GM12878 (cell line): ENCODE data around the gene ADCY6. TPM values are rescaled to one million over a fixed set of nuclear protein-coding genes. Genes with fewer than 3 reads are reported as not detected.

Experiments used
- ATAC-seq: fragments of 200-7000 bp; cut with Tn5 transposase; 3 replicates; pipeline ENCODE4 v1.9.1; 2020; ENCODE audit warnings: mild to moderate bottlenecking, moderate library complexity
- BruUV-seq: library from RNA; stranded (reverse); fragments of 400-500 nt; replicated peaks from 2 replicates; lab custom pipeline; 2021; lab: Mats Ljungman, UMichigan
- CTCF ChIA-PET: fragments of 300-600 bp; sonication (Branson Sonifier 250); formaldehyde crosslinking; extraction: SDS; loops from one replicate; lab custom pipeline; 2021; ENCODE audit warnings: inconsistent platforms; lab: Yijun Ruan, JAX
- POLR2A ChIA-PET: fragments of 350-600 bp; formaldehyde crosslinking; extraction: SDS; loops from one replicate; lab custom pipeline; 2021; ENCODE audit warnings: inconsistent platforms; lab: Charles Lee
- RAD21 ChIA-PET: fragments of 300-600 bp; sonication (Branson Sonifier 250); formaldehyde crosslinking; loops from one replicate; lab custom pipeline; 2023; ENCODE audit warnings: antibody characterized with exemption; ENCODE audit not compliant: unreplicated experiment; lab: Charles Lee
- SMC1A ChIA-PET: fragments of 300-600 bp; sonication (Branson Sonifier 250); formaldehyde crosslinking; loops from one replicate; lab custom pipeline; 2023; ENCODE audit not compliant: unreplicated experiment, uncharacterized antibody; lab: Charles Lee
- DNase-seq: peaks from one replicate; pipeline ENCODE4 v3.0.0-alpha.2; 2011; ENCODE audit warnings: low read depth, low spot score
- FAIRE-seq: peaks from 3 replicates; lab custom pipeline; 2011; peaks lifted over from hg19 to GRCh38; lab: Jason Lieb, UNC
- H2AFZ ChIP-seq: 2 replicates; pipeline ENCODE4 v1.6.0; 2011; ENCODE audit warnings: low read depth, low read length, control low read depth; ENCODE audit not compliant: control insufficient read depth
- H3K27ac ChIP-seq: 2 replicates; pipeline ENCODE4 v1.5.1; 2011; ENCODE audit warnings: control low read depth; ENCODE audit not compliant: control insufficient read depth, insufficient read depth
- H3K27me3 ChIP-seq, 2 experiments: replicated peaks in 1 of 2; 2 replicates each; pipeline versions ENCODE4 v1.6.0 to v1.6.1; 2011; ENCODE audit warnings: low read length in 1 of 2; ENCODE audit not compliant: control insufficient read depth in 2 of 2, insufficient read depth in 2 of 2
- H3K36me3 ChIP-seq, 2 experiments: 2 replicates each; pipeline ENCODE4 v1.5.1; 2011; ENCODE audit warnings: low read length in 1 of 2; ENCODE audit not compliant: control insufficient read depth in 2 of 2, insufficient read depth in 2 of 2
- H3K4me1 ChIP-seq: 2 replicates; pipeline ENCODE4 v1.6.1; 2011; ENCODE audit warnings: mild to moderate bottlenecking, low read length, moderate library complexity, mixed read lengths; ENCODE audit not compliant: control insufficient read depth, insufficient read depth
- H3K4me2 ChIP-seq: 2 replicates; pipeline ENCODE4 v1.6.0; 2011; ENCODE audit warnings: control low read depth; ENCODE audit not compliant: control insufficient read depth, insufficient read depth
- H3K4me3 ChIP-seq: fragments of 200-600 bp; sonication (generic); 2 replicates; pipeline ENCODE4 v1.5.1; 2016
- H3K79me2 ChIP-seq: 2 replicates; pipeline ENCODE4 v1.6.0; 2011; ENCODE audit warnings: low read length; ENCODE audit not compliant: control insufficient read depth, insufficient read depth
- H3K9ac ChIP-seq: 2 replicates; pipeline ENCODE4 v1.8.0; 2011; ENCODE audit warnings: low read length, control low read depth, mixed read lengths; ENCODE audit not compliant: control insufficient read depth, insufficient read depth
- H3K9me3 ChIP-seq: replicated peaks from 3 replicates; pipeline ENCODE4 v1.5.1; 2011; ENCODE audit warnings: mild to moderate bottlenecking, low read length; ENCODE audit not compliant: control insufficient read depth, insufficient read depth
- H4K20me1 ChIP-seq: 2 replicates; pipeline ENCODE4 v1.6.0; 2011; ENCODE audit not compliant: control insufficient read depth, insufficient read depth
- CBX3 ChIP-seq: fragments of 200-600 bp; sonication (generic); IDR thresholded peaks from 2 replicates; pipeline ENCODE4 v1.6.1; 2016; ENCODE audit warnings: low read depth, borderline replicate concordance
- E2F8 ChIP-seq: fragments of 450-650 bp; IDR thresholded peaks from 2 replicates; pipeline ENCODE4 v1.6.1; 2018; ENCODE audit warnings: mild to moderate bottlenecking, low read depth, moderate library complexity; ENCODE audit not compliant: partially characterized antibody
- ELK1 ChIP-seq: IDR thresholded peaks from 2 replicates; pipeline ENCODE4 v1.6.1; 2012; ENCODE audit warnings: low read depth, low read length, improper control_type of control experiment
- HDAC2 ChIP-seq: fragments of 200-600 bp; sonication (generic); IDR thresholded peaks from 2 replicates; pipeline ENCODE4 v1.6.1; 2017
- HDGF ChIP-seq: fragments of 450-650 bp; IDR thresholded peaks from 2 replicates; pipeline ENCODE4 v1.6.1; 2016; ENCODE audit warnings: antibody characterized with exemption
- IRF4 ChIP-seq: IDR thresholded peaks from 2 replicates; pipeline ENCODE4 v1.6.1; 2011; ENCODE audit warnings: low read depth, low read length
- KLF5 ChIP-seq: fragments of 450-650 bp; IDR thresholded peaks from 2 replicates; pipeline ENCODE4 v1.6.1; 2014; ENCODE audit warnings: mild to moderate bottlenecking; ENCODE audit not compliant: partially characterized antibody
- MTA2 ChIP-seq: fragments of 450-650 bp; IDR thresholded peaks from 2 replicates; pipeline ENCODE4 v1.6.1; 2016; ENCODE audit warnings: low read depth, mild to moderate bottlenecking, moderate library complexity
- NR2C1 ChIP-seq: fragments of 450-650 bp; IDR thresholded peaks from 2 replicates; pipeline ENCODE4 v1.6.1; 2017; ENCODE audit warnings: antibody characterized with exemption, mild to moderate bottlenecking, moderate library complexity
- SIX5 ChIP-seq: IDR thresholded peaks from 2 replicates; pipeline ENCODE4 v1.6.1; 2011; ENCODE audit warnings: mild to moderate bottlenecking, low read depth, low read length, moderate library complexity; ENCODE audit not compliant: severe bottlenecking
- STAT1 ChIP-seq: fragments of 450-650 bp; conservative IDR thresholded peaks from 2 replicates; pipeline ENCODE4 v1.6.1; 2014; ENCODE audit warnings: antibody characterized with exemption, mild to moderate bottlenecking
- SUZ12 ChIP-seq: fragments of 200-600 bp; sonication (generic); IDR thresholded peaks from one replicate; pipeline ENCODE4 v1.6.1; 2018; ENCODE audit warnings: antibody characterized with exemption, mild to moderate bottlenecking; ENCODE audit not compliant: unreplicated experiment
- TAF1 ChIP-seq: IDR thresholded peaks from 2 replicates; pipeline ENCODE4 v1.6.1; 2011; ENCODE audit warnings: mild to moderate bottlenecking, low read depth, low read length, borderline replicate concordance
- TCF3 ChIP-seq: IDR thresholded peaks from 2 replicates; pipeline ENCODE4 v1.6.1; 2012; ENCODE audit warnings: low read depth, mild to moderate bottlenecking, low read length, borderline replicate concordance; ENCODE audit not compliant: insufficient read depth
- ZBED1 ChIP-seq: IDR thresholded peaks from 2 replicates; pipeline ENCODE4 v1.6.1; 2016; ENCODE audit warnings: borderline replicate concordance
- ZNF274 ChIP-seq: IDR thresholded peaks from one replicate; pipeline ENCODE4 v1.8.0; 2011; ENCODE audit not compliant: insufficient read length, insufficient read depth
- WGBS: methylation state at CpG from one replicate; pipeline ENCODE4 v1.1.6; 2016; ENCODE audit warnings: low lambda C conversion rate; ENCODE audit not compliant: insufficient replicate concordance, insufficient coverage; ENCODE audit errors: missing lambda C conversion rate; 5-methylcytosine and 5-hydroxymethylcytosine counted together
- in situ Hi-C: fragments of 300-500 bp; cut with MboI; formaldehyde crosslinking; loops from 9 replicates; pipeline ENCODE4 v1.14.3; 2018; ENCODE audit warnings: mixed read lengths
- intact Hi-C: fragments of 100-400 bp; cut with micrococcal nuclease; formaldehyde crosslinking; loops from one replicate; pipeline ENCODE4 v1.14.2; 2022; ENCODE audit not compliant: unreplicated experiment
- polyA plus RNA-seq, 11 experiments: library from polyadenylated mRNA; depleted of rRNA in 4 of 11; unstranded in 6 of 11; stranded (reverse) in 5 of 11; fragments of >200 nt; fragmentation: Nextera tagmentation in 4 of 11; fragmentation: Illumina TruSeq in 1 of 11; extraction: Ambion mirVana in 4 of 11; extraction: Trizol in 1 of 11; gene quantifications; 1 replicate in 1 of 11; 2 replicates in 10 of 11; pipeline versions ENCODE4 v1.2.1 to v1.2.3, GENCODE V29; 2011 to 2016; ENCODE audit warnings: inconsistent platforms in 2 of 11, missing spikeins in 2 of 11, low read depth in 1 of 11
- total RNA-seq, 4 experiments: library from RNA; depleted of rRNA in 3 of 4; stranded (reverse); fragments of >200 nt in 3 of 4; fragmentation: Illumina TruSeq in 1 of 4; extraction: Trizol in 1 of 4; gene quantifications; 2 replicates each; pipeline versions ENCODE4 v1.2.1 to v1.2.3, GENCODE V29; 2013 to 2021

ADCY6 gene
- total and polyA plus RNA-seq, 10 of the 15 experiments (the other 5 are each of a cell fraction or from before 2014, with no cell fraction given): 0.03 to 2.0 (median 0.14) TPM; not detected in 1

GRCh38 chr12:48816143-48816854 is 27.4 kb upstream of the ADCY6 start:
- no TSS peak for BruUV-seq
- ATAC-seq (no peak), DNase-seq (no peak), FAIRE-seq (peak; percentile 18)
- H3K4me3 ChIP-seq: peak overlapping the region; percentile 66; the same call in 1 of the 2 replicates
- no peaks in the 10 kb centered on the region for H3K36me3 ChIP-seq
- H3K27me3 ChIP-seq: peaks cover 3% of the 10 kb centered on the region in 2 experiments; a peak in 3 of 4 replicates
- 91% methylated on average over 3 of the region's 3 CpGs for WGBS
- RAD21 ChIA-PET: interaction anchor here (1.3 to 2.3 kb wide), 3 partner anchors 21 to 63 kb away, joined by 4 to 13 read pairs (median 10); partner anchors contain the start of gene DDX23
- H3K27ac ChIP-seq: no peak overlapping the region
- POLR2A ChIA-PET: interaction anchor here (0.5 to 2.9 kb wide), 3 partner anchors 25 to 49 kb away, joined by 5 to 13 read pairs (median 13); partner anchors contain the start of genes DDX23 and RND1
- H3K9ac ChIP-seq: no peak overlapping the region
- peaks cover 7% of the 10 kb centered on the region for H3K4me1 ChIP-seq
- SMC1A ChIA-PET: interaction anchor here (0.8 to 1.6 kb wide), 8 partner anchors 21 to 189 kb away, joined by 3 to 5 read pairs (median 4); partner anchors contain the start of genes ADCY6 and DDX23
- H3K4me2 ChIP-seq: peak overlapping the region; percentile 92; the same call in 1 of the 2 replicates
- H4K20me1 ChIP-seq: no peaks in the 10 kb centered on the region
- in situ Hi-C loops: no loop called here
- H3K9me3 ChIP-seq: no peaks in the 10 kb centered on the region
- intact Hi-C loops: no loop called here
- CTCF ChIA-PET: interaction anchor here (0.8 to 5.7 kb wide), 16 partner anchors 8 to 172 kb away, joined by 3 to 58 read pairs (median 8); partner anchors contain the start of genes ADCY6, DDX23, RND1 and WNT10B
- no peaks in the 10 kb centered on the region for H3K79me2 ChIP-seq
- H2AFZ ChIP-seq: no peak overlapping the region
- TF ChIP-seq SIX5 (no peak), NR2C1 (no peak), HDGF (no peak), TAF1 (no peak), ZBED1 (no peak), E2F8 (no peak), HDAC2 (no peak), TCF3 (no peak), STAT1 (no peak), KLF5 (no peak), SUZ12 (no peak), ELK1 (no peak), MTA2 (no peak), CBX3 (no peak), ZNF274 (no peak), IRF4 (no peak)
